CD14-positive monocyte (primary cell): ENCODE results near the gene TSG101. TPM values are rescaled to one million over a fixed set of nuclear protein-coding genes. Genes with fewer than 3 reads are reported as not detected.

Source experiments
- DNase-seq, 3 donors: peaks; one replicate each; pipeline ENCODE4 v3.0.0-alpha.2; 2011 to 2022
- H2AFZ ChIP-seq: 2 replicates; pipeline ENCODE4 v1.6.0; 2012; ENCODE audit warnings: mild to moderate bottlenecking, low read depth, low read length, inconsistent platforms; ENCODE audit not compliant: insufficient read depth, poor library complexity, severe bottlenecking
- H3K27ac ChIP-seq, 2 donors: 1 replicate in 1 of 2; 2 replicates in 1 of 2; pipeline ENCODE4 v1.5.1; 2012 to 2013; ENCODE audit warnings: low read length in 2 of 2, control low read depth in 1 of 2, inconsistent platforms in 1 of 2, low read depth in 1 of 2, mild to moderate bottlenecking in 1 of 2
- H3K27me3 ChIP-seq, 2 donors: one replicate each; pipeline versions ENCODE4 v1.6.0 to v1.6.1; 2011 to 2013; ENCODE audit warnings: low read length in 2 of 2; ENCODE audit not compliant: control insufficient read depth in 2 of 2, insufficient read depth in 2 of 2
- H3K36me3 ChIP-seq, 2 donors: replicated peaks in 1 of 2; 1 replicate in 1 of 2; 2 replicates in 1 of 2; pipeline versions ENCODE4 v1.5.1 to v1.6.1; 2012 to 2013; ENCODE audit warnings: low read length in 2 of 2, control low read depth in 1 of 2, inconsistent platforms in 1 of 2, mild to moderate bottlenecking in 1 of 2; ENCODE audit not compliant: insufficient read depth in 2 of 2, control insufficient read depth in 1 of 2
- H3K4me1 ChIP-seq, 2 donors: 1 replicate in 1 of 2; 2 replicates in 1 of 2; pipeline versions ENCODE4 v1.5.1 to v1.6.1; 2012 to 2013; ENCODE audit warnings: low read length in 2 of 2, control low read depth in 1 of 2, inconsistent platforms in 1 of 2, mild to moderate bottlenecking in 1 of 2, moderate library complexity in 1 of 2; ENCODE audit not compliant: insufficient read depth in 2 of 2, control insufficient read depth in 1 of 2
- H3K4me2 ChIP-seq: replicated peaks from 2 replicates; pipeline ENCODE3; 2012; ENCODE audit warnings: low read length, moderate library complexity, mild to moderate bottlenecking; ENCODE audit not compliant: poor library complexity, severe bottlenecking; ENCODE audit errors: extremely low read depth
- H3K4me3 ChIP-seq, 3 experiments: fragments of 200-600 bp in 1 of 3; sonication (generic) in 1 of 3; replicated peaks in 1 of 3; 1 replicate in 2 of 3; 2 replicates in 1 of 3; pipeline ENCODE4 v1.5.1; 2011 to 2013; ENCODE audit warnings: low read length in 3 of 3, mild to moderate bottlenecking in 3 of 3, control low read depth in 2 of 3, low read depth in 2 of 3, inconsistent platforms in 1 of 3, moderate library complexity in 1 of 3
- H3K79me2 ChIP-seq: 2 replicates; pipeline ENCODE4 v1.6.0; 2012; ENCODE audit warnings: mild to moderate bottlenecking, control low read depth, inconsistent platforms, low read length, moderate library complexity; ENCODE audit not compliant: insufficient read depth
- H3K9ac ChIP-seq: 2 replicates; pipeline ENCODE4 v1.6.0; 2017; ENCODE audit warnings: low read length, mild to moderate bottlenecking; ENCODE audit not compliant: insufficient read depth, poor library complexity, severe bottlenecking
- H3K9me3 ChIP-seq, 2 donors: replicated peaks in 1 of 2; 1 replicate in 1 of 2; 2 replicates in 1 of 2; pipeline versions ENCODE4 v1.5.1 to v1.6.1; 2012 to 2013; ENCODE audit warnings: low read length in 2 of 2, control low read depth in 1 of 2; ENCODE audit not compliant: control insufficient read depth in 1 of 2, insufficient read depth in 1 of 2
- H4K20me1 ChIP-seq: 2 replicates; pipeline ENCODE4 v1.6.0; 2012; ENCODE audit warnings: mild to moderate bottlenecking, low read length, control low read depth, moderate library complexity; ENCODE audit not compliant: insufficient read depth
- H3K27ac Mint-ChIP-seq, 7 donors: one replicate each; pipeline ENCODE4 v1.8.0; 2020; ENCODE audit warnings: mild to moderate bottlenecking in 7 of 7, mixed read lengths in 7 of 7, moderate library complexity in 6 of 7, inconsistent platforms in 2 of 7
- H3K27me3 Mint-ChIP-seq, 3 donors: one replicate each; pipeline ENCODE4 v1.8.0; 2021 to 2022; ENCODE audit warnings: low read depth in 3 of 3, mild to moderate bottlenecking in 3 of 3, mixed read lengths in 3 of 3, moderate library complexity in 3 of 3, inconsistent platforms in 1 of 3
- H3K36me3 Mint-ChIP-seq, 2 donors: one replicate each; pipeline ENCODE4 v1.8.0; 2020; ENCODE audit warnings: mixed read lengths in 2 of 2, inconsistent platforms in 1 of 2, mild to moderate bottlenecking in 1 of 2
- H3K4me1 Mint-ChIP-seq: one replicate; pipeline ENCODE4 v1.8.0; 2020; ENCODE audit warnings: mild to moderate bottlenecking, mixed read lengths
- H3K4me3 Mint-ChIP-seq, 2 donors: one replicate each; pipeline ENCODE4 v1.8.0; 2020; ENCODE audit warnings: mild to moderate bottlenecking in 2 of 2, mixed read lengths in 2 of 2, moderate library complexity in 1 of 2
- H3K9me3 Mint-ChIP-seq, 7 donors: one replicate each; pipeline ENCODE4 v1.8.0; 2020 to 2022; ENCODE audit warnings: mixed read lengths in 7 of 7, mild to moderate bottlenecking in 6 of 7, moderate library complexity in 6 of 7, inconsistent platforms in 2 of 7
- CTCF ChIP-seq: fragments of 200-600 bp; IDR thresholded peaks from one replicate; pipeline ENCODE4 v1.8.0; 2022; ENCODE audit warnings: antibody characterized with exemption, mild to moderate bottlenecking
- WGBS: methylation state at CpG from one replicate; pipeline ENCODE4 v1.1.5; 2013; ENCODE audit warnings: missing lambda C conversion rate; ENCODE audit not compliant: insufficient coverage; 5-methylcytosine and 5-hydroxymethylcytosine counted together
- intact Hi-C, 2 donors: fragments of 100-400 bp; cut with micrococcal nuclease; formaldehyde crosslinking; loops; one replicate each; pipeline versions ENCODE4 v1.15.0 to v1.15.1; 2023
- polyA plus RNA-seq, 3 donors: library from polyadenylated mRNA; depleted of rRNA in 1 of 3; unstranded in 2 of 3; stranded (reverse) in 1 of 3; fragments of 300-500 nt in 2 of 3; fragments of >200 nt in 1 of 3; fragmentation: Illumina TruSeq in 2 of 3; gene quantifications; 1 replicate in 2 of 3; 2 replicates in 1 of 3; pipeline ENCODE4 v1.2.3, GENCODE V29; 2012 to 2021

The TSG101 gene
- polyA plus RNA-seq, 3 donors: 76.7 to 116 (median 112) TPM

GRCh38 chr11:18479063-18479462 is 47.7 kb downstream of the TSG101 start:
- H3K4me3 Mint-ChIP-seq: no peak overlapping the region
- no peak overlapping the region for H3K27ac Mint-ChIP-seq
- no peak for DNase-seq
- Histone ChIP-seq H3K4me2 (no peak overlapping the region), H3K4me1 (no peaks in the 10 kb centered on the region), H3K36me3 (peaks cover 72 to 95% of the 10 kb centered on the region in 2 donors), H3K9ac (no peak overlapping the region), H4K20me1 (no peaks in the 10 kb centered on the region), H3K79me2 (no peaks in the 10 kb centered on the region), H2AFZ (no peak overlapping the region), H3K27ac (no peak overlapping the region), H3K9me3 (no peaks in the 10 kb centered on the region), H3K27me3 (no peaks in the 10 kb centered on the region), H3K4me3 (no peak overlapping the region)
- H3K9me3 Mint-ChIP-seq: peaks cover 0 to 3% (median 0%) of the 10 kb centered on the region in 7 donors
- H3K4me1 Mint-ChIP-seq: no peaks in the 10 kb centered on the region
- H3K27me3 Mint-ChIP-seq: no peaks in the 10 kb centered on the region
- no CpG with 5 or more reads among the region's 4 CpGs for WGBS
- intact Hi-C loops: no loop called here
- peaks cover 81 to 93% of the 10 kb centered on the region in 2 donors for H3K36me3 Mint-ChIP-seq
- TF ChIP-seq CTCF: no peak

- Histone ChIP-seq H3K36me3 (peaks cover 14 to 51% of the 10 kb centered on the region in 2 donors), H4K20me1 (no peaks in the 10 kb centered on the region), H3K27me3 (no peaks in the 10 kb centered on the region), H3K4me1 (no peaks in the 10 kb centered on the region), H3K27ac (no peak overlapping the region), H3K9me3 (no peaks in the 10 kb centered on the region), H3K9ac (no peak overlapping the region), H2AFZ (no peak overlapping the region), H3K4me3 (no peak overlapping the region), H3K4me2 (no peak overlapping the region), H3K79me2 (no peaks in the 10 kb centered on the region)
- Mint-ChIP-seq H3K36me3 (peaks cover 36 to 49% of the 10 kb centered on the region in 2 donors), H3K9me3 (no peaks in the 10 kb centered on the region), H3K27ac (no peak overlapping the region), H3K27me3 (peaks cover 0 to 3% (median 0%) of the 10 kb centered on the region in 3 donors), H3K4me1 (no peaks in the 10 kb centered on the region), H3K4me3 (no peak overlapping the region)
- no peak for TF ChIP-seq CTCF
- intact Hi-C loops: no loop called here
- DNase-seq: no peak
Measured at GRCh38 chr11:18472587-18472986, 54.2 kb downstream of the TSG101 start.
